ENCODE measurements around the gene NANS. TPM values are rescaled to one million over a fixed set of nuclear protein-coding genes. Genes with fewer than 3 reads are reported as not detected.

Gene NANS
- total and polyA plus RNA-seq, 10 of the 15 experiments (the other 5 are each of a cell fraction or from before 2014, with no cell fraction given): 21.0 to 126 (median 52.3) TPM

- TF ChIP-seq ZNF592 (IDR thresholded peaks at IDR 0.05): no peak
- no peak for TF ChIP-seq MYC (IDR thresholded peaks at IDR 0.05; ENCODE audit: insufficient read depth, insufficient read length, insufficient replicate concordance, low read length, severe bottlenecking)
- no peak for TF ChIP-seq BHLHE40 (IDR thresholded peaks at IDR 0.05; ENCODE audit: borderline replicate concordance in 1 of 2, low read depth in 2 of 2, low read length in 1 of 2)
- TF ChIP-seq BMI1 (IDR thresholded peaks at IDR 0.05; ENCODE audit: borderline replicate concordance): no peak
- TF ChIP-seq PAX8 (IDR thresholded peaks at IDR 0.05): no peak
- TF ChIP-seq NR2F1 (conservative IDR thresholded peaks at IDR 0.05): no peak
- no peak for TF ChIP-seq ELK1 (IDR thresholded peaks at IDR 0.05; ENCODE audit: low read depth, low read length)
- TF ChIP-seq CHD2 (IDR thresholded peaks at IDR 0.05; ENCODE audit: borderline replicate concordance, low read depth, low read length): no peak
These were observed 25.4 kb upstream of the NANS start (continued) for GRCh38 chr9:98031169-98031568.

Measured in GM12878 (cell line).